Inflammatory macrophage treated with lipopolysaccharide for 4 hours (primary cell): ENCODE results near the gene BBIP1.
A peak's percentile ranks its signal among the peaks of the same experiment; 100 is the strongest.

Experiments used
- DNase-seq: peaks from one replicate; pipeline ENCODE4 v3.0.0-alpha.2; 2020

The BBIP1 gene, protein sequence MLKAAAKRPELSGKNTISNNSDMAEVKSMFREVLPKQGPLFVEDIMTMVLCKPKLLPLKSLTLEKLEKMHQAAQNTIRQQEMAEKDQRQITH

GRCh38 chr10:110918643-110919348 is at the start of gene BBIP1:
Gene BBIP1, minus strand, starts transcription at chr10:110919180. Its CDS starts 1,023 bp downstream, at chr10:110918157.
- DNase-seq, result peak; percentile 100

GRCh38 chr10:110967645-110968044 is 48.7 kb upstream of the BBIP1 start:
- no peak for DNase-seq

GRCh38 chr10:110967009-110967630 is 48.1 kb upstream of the BBIP1 start:
- DNase-seq, result peak; percentile 41

DNA sequence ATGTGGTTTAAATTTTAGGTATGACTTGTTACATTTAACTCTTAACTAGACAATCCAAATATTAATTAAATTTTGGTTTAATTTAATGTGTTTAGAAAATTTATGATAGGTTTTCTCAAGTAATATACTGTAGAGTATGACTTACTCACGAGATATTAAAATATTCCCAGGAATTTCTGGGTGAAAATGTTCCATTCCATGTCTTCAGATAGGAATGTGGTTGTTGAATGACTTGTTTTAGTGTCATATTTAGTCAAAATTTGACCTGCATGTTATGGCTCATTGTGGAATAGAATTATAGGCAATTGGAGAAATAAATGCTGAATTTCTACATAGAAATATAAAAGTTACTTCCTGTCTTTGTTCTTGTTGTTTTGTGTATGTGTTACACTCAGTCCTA is 47.2 kb upstream of the BBIP1 start:
- DNase-seq, result no peak

DNA sequence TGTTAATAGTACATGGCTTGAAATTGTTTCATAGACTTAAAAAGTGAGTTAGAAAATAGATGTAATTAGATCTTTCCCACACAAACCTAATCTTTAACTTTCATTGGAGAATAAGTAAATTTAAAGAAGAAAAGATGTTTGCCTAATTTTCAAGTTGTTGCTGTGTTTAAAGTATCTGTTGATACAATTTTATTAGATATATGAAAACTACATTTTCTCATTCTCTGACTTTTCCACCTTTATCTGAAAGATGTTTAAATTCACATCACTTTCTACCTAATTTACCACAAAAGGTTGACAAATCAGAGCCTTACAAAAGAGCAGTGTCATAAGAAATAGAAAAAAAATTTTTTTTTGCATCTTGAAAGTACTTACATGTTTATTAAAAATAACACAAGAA is 46.2 kb upstream of the BBIP1 start:
- no peak for DNase-seq

- no peak for DNase-seq
Measured at GRCh38 chr10:110964681-110965080, 45.7 kb upstream of the BBIP1 start.

GRCh38 chr10:110963162-110963561 is 44.2 kb upstream of the BBIP1 start:
- DNase-seq, result no peak

DNA sequence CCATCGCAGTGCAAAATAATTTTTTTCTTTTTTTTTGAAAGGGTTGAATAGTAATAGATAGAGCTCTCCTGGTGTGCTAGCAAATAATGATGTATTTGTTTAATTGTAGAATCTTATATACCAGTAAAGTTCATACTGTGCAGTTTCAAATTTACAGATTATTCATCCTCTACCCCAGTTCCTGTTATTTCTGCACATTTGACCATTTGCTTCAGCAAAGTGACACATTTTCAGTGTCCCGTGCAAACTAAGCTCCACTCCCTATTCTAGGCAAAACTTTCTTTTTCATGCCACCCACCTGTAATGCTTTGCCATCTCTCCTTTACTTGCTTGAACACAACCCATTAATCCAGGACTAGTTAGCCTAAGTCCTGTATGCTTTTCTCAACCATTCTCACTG is 43.5 kb upstream of the BBIP1 start:
- peak; percentile 15 for DNase-seq

DNA sequence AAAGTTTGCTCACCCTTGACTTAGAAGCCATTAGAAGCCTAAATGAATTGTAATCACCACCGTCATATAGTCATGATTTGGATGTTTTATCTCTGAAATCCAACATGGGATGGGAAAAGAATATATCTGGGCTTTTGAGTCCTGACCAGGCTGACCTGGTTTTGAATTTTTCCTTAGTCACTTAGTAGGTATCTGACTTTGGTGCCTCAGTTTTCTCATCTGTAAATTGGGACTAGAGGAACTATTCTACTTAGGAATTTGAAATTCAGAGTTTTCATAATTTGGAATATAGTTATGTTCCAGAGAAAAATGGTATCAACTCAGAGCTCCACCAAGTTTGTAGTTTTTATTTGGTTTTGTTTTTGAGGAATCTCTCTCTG is 41.3 kb upstream of the BBIP1 start:
- DNase-seq, result no peak

DNA sequence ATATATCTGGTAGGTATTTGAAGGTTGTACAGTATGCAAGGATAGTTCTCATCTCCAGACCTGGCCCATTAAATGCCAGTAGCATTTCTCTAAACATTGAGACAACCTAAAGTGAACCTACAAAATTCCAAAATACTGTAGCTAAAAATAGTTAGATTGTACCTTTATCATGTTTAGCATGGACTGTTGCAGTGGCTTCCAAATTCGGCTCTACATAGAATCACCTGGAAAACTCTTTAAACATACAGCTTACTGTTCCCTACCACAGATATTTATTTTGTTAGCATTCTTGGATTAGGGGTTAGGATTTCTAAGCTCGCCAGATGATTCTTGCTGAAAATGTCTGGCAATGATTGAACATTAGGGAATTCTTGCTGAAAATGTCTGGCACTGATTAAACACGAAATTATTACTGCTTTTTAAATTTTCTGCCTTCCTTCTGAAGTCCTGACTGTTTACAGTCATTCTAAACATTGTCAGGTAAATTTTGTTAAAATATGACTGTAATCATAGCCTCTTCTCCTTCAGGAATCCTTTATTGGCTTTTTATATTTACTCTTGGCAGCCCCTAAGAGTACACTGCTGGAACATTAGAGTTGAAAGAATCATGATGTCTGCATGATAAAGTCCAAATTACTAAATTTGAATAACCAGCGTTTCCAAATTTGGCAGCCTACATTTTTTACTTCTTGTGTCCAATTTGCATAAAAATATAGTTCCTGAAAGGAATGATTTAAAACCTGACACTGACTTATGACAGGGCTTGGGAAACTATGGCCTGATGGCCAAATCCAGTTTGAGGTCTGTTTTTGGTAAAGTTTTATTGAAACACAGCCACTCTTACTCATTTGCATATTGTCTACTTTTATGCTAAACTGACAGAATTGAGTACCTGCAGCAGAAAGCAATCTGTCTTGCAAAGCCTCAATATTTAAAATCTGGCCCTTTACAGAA is 40.7 kb upstream of the BBIP1 start:
- no peak for DNase-seq

GRCh38 chr10:110957606-110958005 is 38.6 kb upstream of the BBIP1 start:
- no peak for DNase-seq

GRCh38 chr10:110951381-110951780 is 32.4 kb upstream of the BBIP1 start:
- peak; percentile 71 for DNase-seq

- DNase-seq, result no peak
Measured at GRCh38 chr10:110947061-110947595, 28.1 kb upstream of the BBIP1 start.

DNA sequence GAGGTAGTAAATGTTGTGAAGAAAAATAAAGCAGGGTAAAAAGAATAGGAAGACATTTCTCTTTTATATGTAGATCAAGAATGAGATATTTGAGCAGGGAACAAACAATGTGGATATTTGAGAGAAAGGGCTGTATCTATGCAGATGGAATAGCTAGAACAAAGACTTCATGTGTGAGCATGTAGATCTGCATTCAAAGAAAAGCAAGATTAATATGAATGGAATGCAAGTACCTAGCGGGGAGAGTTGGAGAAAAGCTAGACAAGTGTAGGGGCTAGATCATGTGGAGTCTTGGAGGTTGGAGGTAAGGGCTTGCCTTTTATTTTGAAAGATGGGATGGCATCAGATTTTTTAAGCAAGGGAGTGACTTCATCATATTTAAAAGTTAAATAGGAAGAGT is 27.5 kb upstream of the BBIP1 start:
- no peak for DNase-seq

GRCh38 chr10:110944792-110945396 is 25.9 kb upstream of the BBIP1 start:
- no peak for DNase-seq

DNA sequence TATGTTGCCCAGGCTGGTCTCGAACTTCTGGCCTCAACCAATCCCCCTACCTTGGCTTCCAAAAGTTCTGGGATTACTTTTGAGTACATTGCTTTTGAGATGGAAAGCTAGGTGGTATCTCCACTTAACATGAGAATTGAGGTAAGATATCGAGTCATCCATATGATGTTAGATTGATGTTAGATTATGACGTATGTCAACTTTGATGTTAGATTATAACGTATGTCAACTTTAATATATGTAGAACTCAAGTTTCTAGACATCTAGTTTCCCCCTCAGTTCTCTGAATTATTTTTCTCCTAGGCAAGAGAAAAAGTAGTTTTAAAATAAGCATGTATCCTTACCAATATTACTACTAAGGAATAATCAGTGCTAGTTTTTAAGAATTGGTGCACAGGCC is 20.4 kb upstream of the BBIP1 start:
- no peak for DNase-seq

DNA sequence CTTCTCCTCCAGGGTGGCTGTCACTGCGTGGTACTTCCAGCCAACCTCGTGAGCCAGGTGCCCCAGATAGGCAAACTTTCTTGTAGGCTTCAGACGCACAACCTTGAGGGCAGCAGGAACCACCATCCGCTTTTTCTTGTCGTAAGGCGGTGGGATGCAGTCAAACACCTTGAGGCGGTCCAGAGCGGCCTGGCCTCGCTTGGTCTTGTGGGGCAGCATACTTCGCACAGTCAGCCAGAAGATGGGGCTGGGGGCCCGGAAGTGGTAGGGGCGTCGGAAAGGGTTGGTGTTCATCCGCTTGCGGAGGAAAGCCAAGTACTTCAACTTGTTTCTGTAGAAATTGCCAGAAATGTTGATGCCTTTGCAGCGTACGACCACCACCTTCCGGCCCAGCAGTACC is 17.8 kb upstream of the BBIP1 start:
- DNase-seq, result no peak

GRCh38 chr10:110932505-110933180 is 13.7 kb upstream of the BBIP1 start:
- no peak for DNase-seq

DNA sequence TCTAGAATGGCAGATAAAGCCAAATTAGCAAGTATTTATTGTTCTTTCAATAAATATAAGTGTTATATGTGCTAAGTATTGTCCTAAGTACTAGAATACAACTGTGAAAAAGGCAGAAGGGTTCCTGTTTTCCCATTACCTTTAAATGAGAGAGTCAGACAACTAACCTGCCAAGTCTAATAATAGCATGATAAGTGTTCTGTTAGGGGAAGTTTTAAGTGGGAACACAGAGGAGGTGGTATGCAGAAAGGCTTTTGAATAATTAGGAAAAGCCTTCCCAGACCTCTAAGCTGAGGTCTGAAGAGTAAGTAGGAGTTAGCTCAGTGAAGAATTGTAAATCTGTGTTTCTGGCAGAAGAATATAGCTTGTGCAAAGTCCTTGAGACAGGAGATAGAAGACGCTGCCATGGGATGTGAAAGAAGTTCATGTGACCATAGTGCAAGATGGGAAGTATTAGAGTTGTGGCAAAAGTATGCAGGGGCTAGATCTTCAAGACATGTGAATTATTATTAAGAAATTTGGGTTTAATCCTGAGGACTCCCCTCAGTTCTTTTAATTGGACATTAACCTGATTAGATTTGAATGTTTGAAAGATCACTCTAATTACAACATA is 12.9 kb upstream of the BBIP1 start:
- no peak for DNase-seq

DNA sequence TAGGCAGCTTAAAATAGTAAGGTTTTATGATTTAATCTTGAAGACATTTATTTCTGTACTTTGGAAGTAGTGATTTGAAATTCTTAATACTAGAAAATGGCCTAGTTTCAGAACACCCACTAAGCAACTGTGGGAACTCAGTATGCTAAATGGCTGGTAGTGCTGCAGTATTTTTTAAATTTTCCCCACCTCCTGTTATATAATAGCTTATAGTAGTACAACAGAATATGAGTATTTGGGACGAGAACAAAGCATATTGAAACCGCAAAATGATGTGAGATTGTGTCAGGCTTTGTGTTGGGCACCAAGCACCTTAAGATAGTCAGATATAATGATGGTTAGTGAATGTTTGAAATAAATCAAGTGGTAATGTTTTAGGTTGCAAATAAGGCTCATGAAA is 8.5 kb upstream of the BBIP1 start:
- no peak for DNase-seq

GRCh38 chr10:110923856-110924493 is 5.0 kb upstream of the BBIP1 start:
- peak; percentile 36 for DNase-seq
